Smooth muscle cell (in vitro differentiated cells): ENCODE results near the gene ZNF626. TPM values are rescaled to one million over a fixed set of nuclear protein-coding genes. Genes with fewer than 3 reads are reported as not detected.
"Not testable (repeated sequence)": the region's sequence is repeated elsewhere in the genome, so short reads cannot be mapped to it uniquely, and the experiment has no call there.

ENCODE experiments used
- DNase-seq: peaks from one replicate; lab custom pipeline; 2025; ENCODE audit not compliant: unreplicated experiment; lab: John Stamatoyannopoulos, UW
- H2AFZ ChIP-seq: fragments of 200-600 bp; sonication (generic); 2 replicates; pipeline ENCODE4 v1.6.0; 2016; ENCODE audit warnings: antibody characterized with exemption, low read depth, mild to moderate bottlenecking
- H3F3A ChIP-seq: fragments of 200-600 bp; sonication (generic); 2 replicates; pipeline ENCODE4 v1.6.0; 2017; ENCODE audit warnings: antibody characterized with exemption, low read depth
- H3K27ac ChIP-seq: fragments of 200-600 bp; sonication (generic); 2 replicates; pipeline ENCODE4 v1.5.1; 2016; ENCODE audit warnings: low read depth, mild to moderate bottlenecking
- H3K27me3 ChIP-seq: fragments of 200-600 bp; sonication (generic); 2 replicates; pipeline ENCODE4 v1.6.1; 2016; ENCODE audit warnings: low read depth, mild to moderate bottlenecking
- H3K36me3 ChIP-seq: fragments of 200-600 bp; sonication (generic); 2 replicates; pipeline ENCODE4 v1.5.1; 2016; ENCODE audit warnings: low read depth
- H3K4me1 ChIP-seq: fragments of 200-600 bp; sonication (generic); 2 replicates; pipeline ENCODE4 v1.5.1; 2016; ENCODE audit warnings: low read depth
- H3K4me2 ChIP-seq: fragments of 200-600 bp; sonication (generic); 2 replicates; pipeline ENCODE4 v1.6.0; 2016; ENCODE audit warnings: mild to moderate bottlenecking
- H3K4me3 ChIP-seq: fragments of 200-600 bp; sonication (generic); 2 replicates; pipeline ENCODE4 v1.5.1; 2016; ENCODE audit warnings: mild to moderate bottlenecking
- H3K79me2 ChIP-seq: fragments of 200-600 bp; sonication (generic); 2 replicates; pipeline ENCODE4 v1.6.0; 2016; ENCODE audit warnings: low read depth, mild to moderate bottlenecking
- H3K9ac ChIP-seq: fragments of 200-600 bp; sonication (generic); 2 replicates; pipeline ENCODE4 v1.6.0; 2016; ENCODE audit warnings: low read depth
- H3K9me3 ChIP-seq: fragments of 200-600 bp; sonication (generic); replicated peaks from 2 replicates; pipeline ENCODE4 v1.5.1; 2016; ENCODE audit warnings: low read depth
- H4K20me1 ChIP-seq: fragments of 200-600 bp; sonication (generic); 2 replicates; pipeline ENCODE4 v1.6.0; 2016; ENCODE audit warnings: low read depth
- WGBS: methylation state at CpG from one replicate; pipeline ENCODE4 v1.1.7; 2016; ENCODE audit warnings: low lambda C conversion rate; 5-methylcytosine and 5-hydroxymethylcytosine counted together
- polyA plus RNA-seq: library from polyadenylated mRNA; unstranded; fragments of >200 nt; fragmentation: Nextera tagmentation; extraction: Ambion mirVana; gene quantifications from 2 replicates; pipeline ENCODE4 v1.2.1, GENCODE V29; 2016
- total RNA-seq: library from RNA; depleted of rRNA; stranded (reverse); fragments of >200 nt; gene quantifications from 2 replicates; pipeline ENCODE4 v1.2.3, GENCODE V29; 2014
- TF ChIP-seq, protein P1 (sequence below): fragments of 200-600 bp; sonication (generic); IDR thresholded peaks from 2 replicates; pipeline ENCODE4 v1.5.1; 2017; ENCODE audit warnings: borderline replicate concordance, mild to moderate bottlenecking, antibody characterized with exemption; ENCODE audit not compliant: insufficient read depth, poor library complexity, severe bottlenecking

The ZNF626 gene
- total and polyA plus RNA-seq, 2 experiments from 2014 or later, result 10.3 to 23.0 TPM

DNA sequence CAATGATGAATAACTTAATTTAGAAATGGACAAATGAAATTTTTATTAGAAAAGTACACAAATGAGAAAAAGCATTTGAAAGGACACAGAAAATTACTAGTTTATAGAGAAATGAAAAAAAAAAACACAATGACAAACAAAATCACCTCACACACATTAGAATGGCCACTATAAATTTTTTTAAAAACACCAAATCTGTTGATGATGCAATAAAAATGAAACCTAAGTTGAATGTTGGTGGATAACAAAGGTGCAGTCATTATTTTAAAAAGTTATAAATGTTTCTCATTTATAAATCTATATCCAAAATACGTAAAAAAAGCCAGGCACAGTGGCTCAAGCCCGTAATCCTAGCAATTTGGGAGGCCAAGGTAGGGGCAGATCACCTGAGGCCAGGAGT lies 20.8 kb downstream of the ZNF626 start:
- Histone ChIP-seq H3K79me2 (peaks cover 51% of the 10 kb centered on the region), H3K4me1 (no peaks in the 10 kb centered on the region), H4K20me1 (no peaks in the 10 kb centered on the region), H3K9ac (no peak overlapping the region), H2AFZ (no peak overlapping the region), H3K27ac (no peak overlapping the region), H3K27me3 (no peaks in the 10 kb centered on the region), H3F3A (no peaks in the 10 kb centered on the region), H3K4me2 (no peak overlapping the region), H3K4me3 (no peak overlapping the region), H3K9me3 (peaks cover 53% of the 10 kb centered on the region), H3K36me3 (peaks cover 72% of the 10 kb centered on the region)
- TF ChIP-seq, protein P1, sequence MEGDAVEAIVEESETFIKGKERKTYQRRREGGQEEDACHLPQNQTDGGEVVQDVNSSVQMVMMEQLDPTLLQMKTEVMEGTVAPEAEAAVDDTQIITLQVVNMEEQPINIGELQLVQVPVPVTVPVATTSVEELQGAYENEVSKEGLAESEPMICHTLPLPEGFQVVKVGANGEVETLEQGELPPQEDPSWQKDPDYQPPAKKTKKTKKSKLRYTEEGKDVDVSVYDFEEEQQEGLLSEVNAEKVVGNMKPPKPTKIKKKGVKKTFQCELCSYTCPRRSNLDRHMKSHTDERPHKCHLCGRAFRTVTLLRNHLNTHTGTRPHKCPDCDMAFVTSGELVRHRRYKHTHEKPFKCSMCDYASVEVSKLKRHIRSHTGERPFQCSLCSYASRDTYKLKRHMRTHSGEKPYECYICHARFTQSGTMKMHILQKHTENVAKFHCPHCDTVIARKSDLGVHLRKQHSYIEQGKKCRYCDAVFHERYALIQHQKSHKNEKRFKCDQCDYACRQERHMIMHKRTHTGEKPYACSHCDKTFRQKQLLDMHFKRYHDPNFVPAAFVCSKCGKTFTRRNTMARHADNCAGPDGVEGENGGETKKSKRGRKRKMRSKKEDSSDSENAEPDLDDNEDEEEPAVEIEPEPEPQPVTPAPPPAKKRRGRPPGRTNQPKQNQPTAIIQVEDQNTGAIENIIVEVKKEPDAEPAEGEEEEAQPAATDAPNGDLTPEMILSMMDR, result no peak
- 98% methylated on average over 2 of the region's 2 CpGs for WGBS
- no peak for DNase-seq

- Histone ChIP-seq H3K4me2 (no peak overlapping the region), H3K4me1 (no peaks in the 10 kb centered on the region), H3K9ac (no peak overlapping the region), H3K27me3 (no peaks in the 10 kb centered on the region), H2AFZ (no peak overlapping the region), H4K20me1 (no peaks in the 10 kb centered on the region), H3K36me3 (peaks cover 72% of the 10 kb centered on the region), H3K4me3 (no peak overlapping the region), H3F3A (no peaks in the 10 kb centered on the region), H3K79me2 (peaks cover 46% of the 10 kb centered on the region), H3K27ac (no peak overlapping the region), H3K9me3 (peaks cover 58% of the 10 kb centered on the region)
- DNase-seq, result no peak
- WGBS, result 97% methylated on average over 2 of the region's 2 CpGs
- TF ChIP-seq, protein P1, result no peak
Observed at GRCh38 chr19:20640023-20640422, 21.3 kb downstream of the ZNF626 start.

DNA sequence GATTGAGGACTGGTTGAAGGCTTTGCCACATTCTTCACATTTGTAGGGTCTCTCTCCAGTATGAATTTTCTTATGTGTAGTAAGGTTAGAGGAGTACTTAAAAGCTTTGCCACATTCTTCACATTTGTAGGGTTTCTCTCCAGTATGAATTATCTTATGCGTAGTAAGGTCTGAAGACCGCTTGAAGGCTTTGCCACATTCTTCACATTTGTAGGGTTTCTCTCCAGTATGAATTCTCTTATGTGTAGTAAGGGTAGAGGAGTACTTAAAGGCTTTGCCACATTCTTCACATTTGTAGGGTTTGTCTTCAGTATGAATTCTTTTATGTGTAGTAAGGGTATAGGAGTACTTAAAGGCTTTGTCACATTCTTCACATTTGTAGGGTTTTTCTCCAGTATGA lies 36.8 kb downstream of the ZNF626 start:
- H3K27ac ChIP-seq, H3K4me1 ChIP-seq, DNase-seq, H3K9ac ChIP-seq, H3K79me2 ChIP-seq, H3K36me3 ChIP-seq, H3F3A ChIP-seq, H3K4me2 ChIP-seq, H4K20me1 ChIP-seq, H2AFZ ChIP-seq, H3K27me3 ChIP-seq, H3K4me3 ChIP-seq: not testable (repeated sequence)
- H3K9me3 ChIP-seq, result peaks cover 48% of the 10 kb centered on the region
- 97% methylated on average over 2 of the region's 2 CpGs for WGBS

DNA sequence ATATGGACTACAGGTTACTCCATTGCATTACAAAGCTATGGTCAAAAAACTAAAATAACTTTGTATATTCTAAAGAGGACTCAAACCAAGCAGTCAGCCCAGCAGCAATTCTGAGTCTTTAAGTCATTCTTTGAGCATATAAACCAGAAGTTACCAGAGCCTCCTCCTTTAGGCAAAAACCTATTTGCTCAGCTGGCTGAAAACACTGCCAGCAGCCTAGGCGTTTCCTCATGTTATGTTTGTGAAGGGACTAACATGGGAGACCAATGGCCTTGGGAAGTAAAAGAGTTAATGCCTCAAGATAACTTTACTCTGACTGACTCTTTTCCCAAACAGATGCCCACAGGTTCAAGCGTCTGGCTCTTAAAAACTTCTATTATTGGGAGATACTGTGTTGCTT lies 45.3 kb downstream of the ZNF626 start:
- Histone ChIP-seq H3K27ac (no peak overlapping the region), H2AFZ (no peak overlapping the region), H3K4me3 (no peak overlapping the region), H3K79me2 (no peaks in the 10 kb centered on the region), H3K9ac (no peak overlapping the region), H3K36me3 (no peaks in the 10 kb centered on the region), H3F3A (no peaks in the 10 kb centered on the region), H3K9me3 (peaks cover 8% of the 10 kb centered on the region), H3K4me2 (no peak overlapping the region), H3K27me3 (no peaks in the 10 kb centered on the region), H4K20me1 (no peaks in the 10 kb centered on the region), H3K4me1 (no peaks in the 10 kb centered on the region)
- DNase-seq, result no peak
- TF ChIP-seq, protein P1, result no peak
- 87% methylated on average over 2 of the region's 2 CpGs for WGBS

DNA sequence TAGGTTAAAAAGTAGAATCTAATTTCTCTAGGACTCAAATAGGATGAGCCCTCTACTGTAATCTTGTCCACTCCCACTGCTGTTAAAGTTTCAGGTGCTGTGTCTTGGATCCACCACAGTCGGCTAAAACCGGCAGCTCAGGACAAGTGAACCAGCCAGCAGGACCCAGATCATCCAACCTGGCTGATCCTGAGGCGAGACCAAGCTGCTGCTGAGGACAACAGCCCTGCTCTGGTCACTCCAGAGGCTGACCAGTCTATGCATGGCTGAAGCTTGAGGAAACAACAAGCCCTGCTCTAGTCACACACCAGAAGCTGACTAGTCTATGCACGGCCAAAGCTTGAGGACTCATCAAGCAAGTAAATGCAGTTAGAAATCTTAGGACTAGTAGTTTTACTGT lies 46.4 kb downstream of the ZNF626 start:
- not testable (repeated sequence) for H3K4me1 ChIP-seq, H3K36me3 ChIP-seq, H3K4me2 ChIP-seq, DNase-seq, H3K9me3 ChIP-seq, H3K79me2 ChIP-seq, H4K20me1 ChIP-seq, H3K27me3 ChIP-seq, H3K27ac ChIP-seq, H2AFZ ChIP-seq, H3K9ac ChIP-seq, H3K4me3 ChIP-seq, H3F3A ChIP-seq
- WGBS, result 93% methylated on average over 4 of the region's 4 CpGs
